Peyer's patch (tissue), 4 donors: ENCODE data around the gene ANKRD11. TPM values are rescaled to one million over a fixed set of nuclear protein-coding genes. Genes with fewer than 3 reads are reported as not detected.

Source experiments
- DNase-seq, 3 donors: peaks; one replicate each; pipeline ENCODE4 v3.0.0-alpha.2; 2017 to 2019
- H3K27ac ChIP-seq, 4 donors: fragments of 200-600 bp; sonication (generic); one replicate each; pipeline ENCODE4 v1.5.1; 2016 to 2019
- H3K27me3 ChIP-seq, 2 donors: fragments of 200-600 bp; sonication (generic); one replicate each; pipeline ENCODE4 v1.5.1; 2019
- H3K36me3 ChIP-seq, 3 donors: fragments of 200-600 bp; sonication (generic); one replicate each; pipeline ENCODE4 v1.5.1; 2016 to 2019
- H3K4me1 ChIP-seq, 4 donors: fragments of 200-600 bp; sonication (generic); one replicate each; pipeline ENCODE4 v1.5.1; 2016 to 2019
- H3K4me3 ChIP-seq, 4 donors: fragments of 200-600 bp; sonication (generic); 1 replicate in 3 of 4; 2 replicates in 1 of 4; pipeline ENCODE4 v1.5.1; 2016 to 2019; ENCODE audit warnings: mild to moderate bottlenecking in 1 of 4
- H3K9me3 ChIP-seq, 4 donors: fragments of 200-600 bp; sonication (generic); one replicate each; pipeline ENCODE4 v1.5.1; 2016 to 2019; ENCODE audit warnings: mild to moderate bottlenecking in 1 of 4
- POLR2A ChIP-seq, 2 donors: fragments of 450-650 bp; IDR thresholded peaks; one replicate each; pipeline ENCODE4 v1.5.1; 2017; ENCODE audit warnings: antibody characterized with exemption in 2 of 2, mild to moderate bottlenecking in 2 of 2, moderate library complexity in 2 of 2
- total RNA-seq, 4 donors: library from RNA; depleted of rRNA; stranded (reverse); fragments of >200 nt; gene quantifications; one replicate each; pipeline ENCODE4 v1.1.0, GENCODE V29; 2016
- TF ChIP-seq, protein P1 (sequence below), 6 experiments: fragments of 450-650 bp in 4 of 6; fragments of 200-600 bp in 2 of 6; sonication (generic) in 1 of 6; IDR thresholded peaks; one replicate each; pipeline ENCODE4 v1.5.1; 2017 to 2019; ENCODE audit warnings: antibody characterized with exemption in 6 of 6, mild to moderate bottlenecking in 3 of 6, moderate library complexity in 1 of 6

ANKRD11 gene
- total RNA-seq, 4 donors from 2014 or later: 177 to 227 (median 211) TPM

DNA sequence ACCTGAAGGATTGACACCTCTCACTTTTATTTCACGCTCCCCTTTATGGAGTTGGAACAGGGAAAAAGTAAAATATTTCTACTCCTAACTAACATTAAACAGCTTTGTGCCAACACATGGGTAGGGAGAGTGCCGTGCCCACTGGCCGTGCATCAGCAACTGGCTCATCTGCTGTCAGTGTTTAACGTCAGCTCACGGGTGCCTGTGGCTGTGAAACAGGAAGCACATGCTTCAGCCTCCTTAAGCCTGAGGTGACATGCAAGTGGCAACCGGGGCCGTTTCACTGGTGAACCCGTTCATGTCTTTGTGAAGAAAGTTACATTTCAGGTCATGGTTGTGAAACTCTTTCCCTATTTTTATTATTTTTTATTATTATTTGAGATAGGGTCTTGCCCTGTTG is 21.0 kb upstream of the ANKRD11 start:
- no peak overlapping the region for H3K27ac ChIP-seq
- no peaks in the 10 kb centered on the region for H3K27me3 ChIP-seq
- DNase-seq: no peak
- H3K9me3 ChIP-seq: no peaks in the 10 kb centered on the region
- H3K36me3 ChIP-seq: peaks cover 0 to 60% (median 0%) of the 10 kb centered on the region in 3 donors
- H3K4me3 ChIP-seq: no peak overlapping the region
- H3K4me1 ChIP-seq: peaks cover 0 to 25% (median 17%) of the 10 kb centered on the region in 4 donors
- TF ChIP-seq, protein P1, sequence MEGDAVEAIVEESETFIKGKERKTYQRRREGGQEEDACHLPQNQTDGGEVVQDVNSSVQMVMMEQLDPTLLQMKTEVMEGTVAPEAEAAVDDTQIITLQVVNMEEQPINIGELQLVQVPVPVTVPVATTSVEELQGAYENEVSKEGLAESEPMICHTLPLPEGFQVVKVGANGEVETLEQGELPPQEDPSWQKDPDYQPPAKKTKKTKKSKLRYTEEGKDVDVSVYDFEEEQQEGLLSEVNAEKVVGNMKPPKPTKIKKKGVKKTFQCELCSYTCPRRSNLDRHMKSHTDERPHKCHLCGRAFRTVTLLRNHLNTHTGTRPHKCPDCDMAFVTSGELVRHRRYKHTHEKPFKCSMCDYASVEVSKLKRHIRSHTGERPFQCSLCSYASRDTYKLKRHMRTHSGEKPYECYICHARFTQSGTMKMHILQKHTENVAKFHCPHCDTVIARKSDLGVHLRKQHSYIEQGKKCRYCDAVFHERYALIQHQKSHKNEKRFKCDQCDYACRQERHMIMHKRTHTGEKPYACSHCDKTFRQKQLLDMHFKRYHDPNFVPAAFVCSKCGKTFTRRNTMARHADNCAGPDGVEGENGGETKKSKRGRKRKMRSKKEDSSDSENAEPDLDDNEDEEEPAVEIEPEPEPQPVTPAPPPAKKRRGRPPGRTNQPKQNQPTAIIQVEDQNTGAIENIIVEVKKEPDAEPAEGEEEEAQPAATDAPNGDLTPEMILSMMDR (IDR thresholded peaks at IDR 0.05): no peak
- no peak for TF ChIP-seq POLR2A (IDR thresholded peaks at IDR 0.05)

DNA sequence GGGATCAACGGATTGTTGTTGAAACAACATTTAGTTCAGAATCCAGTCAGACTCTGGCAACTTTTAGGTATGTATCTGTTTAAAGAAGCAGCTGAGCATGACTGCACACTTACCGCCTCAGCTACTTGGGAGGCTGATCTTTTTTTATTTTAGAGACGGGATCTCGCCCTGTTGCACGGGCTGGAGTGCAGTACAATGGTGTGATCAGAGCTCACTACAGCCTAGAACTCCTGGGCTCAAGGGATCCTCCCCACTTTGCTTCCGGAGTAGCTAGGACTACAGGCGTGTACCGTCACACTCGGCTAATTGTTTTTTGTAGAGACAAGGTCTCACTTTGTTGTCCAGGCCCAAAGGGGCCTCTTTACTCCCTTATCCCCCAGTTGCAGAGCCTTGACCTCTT is 20.2 kb upstream of the ANKRD11 start:
- Histone ChIP-seq H3K36me3 (peaks cover 0 to 52% (median 0%) of the 10 kb centered on the region in 3 donors), H3K4me3 (no peak overlapping the region), H3K27me3 (no peaks in the 10 kb centered on the region), H3K4me1 (peaks cover 0 to 33% (median 25%) of the 10 kb centered on the region in 4 donors), H3K9me3 (no peaks in the 10 kb centered on the region), H3K27ac (no peak overlapping the region)
- TF ChIP-seq, protein P1 (IDR thresholded peaks at IDR 0.05): no peak
- no peak for TF ChIP-seq POLR2A (IDR thresholded peaks at IDR 0.05)
- DNase-seq: no peak

DNA sequence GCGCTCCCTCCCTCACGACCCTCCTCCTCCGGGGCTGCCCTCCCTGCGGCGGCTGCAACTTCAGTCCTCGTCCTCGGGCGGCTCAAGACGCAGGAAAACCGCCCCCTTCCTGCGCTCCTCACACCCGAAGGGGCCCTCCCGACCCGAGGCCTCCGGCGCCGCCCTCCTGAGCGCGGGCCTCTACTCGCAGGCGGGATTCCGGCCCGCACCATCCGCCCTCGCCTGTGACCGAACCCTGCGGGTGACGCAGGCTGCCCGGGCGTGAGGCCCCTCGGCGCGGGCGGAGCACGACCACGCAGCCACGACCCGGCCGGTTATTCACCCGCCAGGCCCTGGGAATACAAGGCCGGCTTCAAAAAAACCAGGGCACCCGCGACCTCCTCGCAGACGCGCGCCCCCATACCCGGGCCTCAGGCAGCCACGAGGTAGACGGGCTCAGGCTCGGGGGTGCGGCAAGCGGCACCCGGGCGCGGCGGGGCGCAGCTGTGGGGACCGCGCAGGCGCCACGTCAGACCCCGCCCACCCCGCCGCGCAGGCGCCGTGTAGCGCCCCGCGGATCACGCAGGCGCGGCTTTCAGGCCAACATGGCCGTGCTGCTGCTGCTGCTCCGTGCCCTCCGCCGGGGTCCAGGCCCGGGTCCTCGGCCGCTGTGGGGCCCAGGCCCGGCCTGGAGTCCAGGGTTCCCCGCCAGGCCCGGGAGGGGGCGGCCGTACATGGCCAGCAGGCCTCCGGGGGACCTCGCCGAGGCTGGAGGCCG is 17.7 kb upstream of the ANKRD11 start, which contains the start of gene SPG7:
TSS of gene SPG7 (plus strand) at position 570 of the 757 bp plus-strand sequence. CDS start at position 585, 15 bp downstream.
- TF ChIP-seq POLR2A (IDR thresholded peaks at IDR 0.05): peak; percentile 90 to 91
- TF ChIP-seq, protein P1 (IDR thresholded peaks at IDR 0.05): peak in 1 of 6 experiments; percentile 3
- H3K4me3 ChIP-seq: peak within 1 kb of the TSS; percentile 93 to 98 (median 96)
- H3K27ac ChIP-seq: peak within 1 kb of the TSS; percentile 96 to 98 (median 97)
- no peaks in the 10 kb centered on the region for H3K27me3 ChIP-seq
- peaks cover 0 to 28% (median 0%) of the 10 kb centered on the region in 3 donors for H3K36me3 ChIP-seq
- no peaks in the 10 kb centered on the region for H3K9me3 ChIP-seq
- peaks cover 2 to 54% (median 26%) of the 10 kb centered on the region in 4 donors for H3K4me1 ChIP-seq
- peak; percentile 79 to 94 (median 94) for DNase-seq

DNA sequence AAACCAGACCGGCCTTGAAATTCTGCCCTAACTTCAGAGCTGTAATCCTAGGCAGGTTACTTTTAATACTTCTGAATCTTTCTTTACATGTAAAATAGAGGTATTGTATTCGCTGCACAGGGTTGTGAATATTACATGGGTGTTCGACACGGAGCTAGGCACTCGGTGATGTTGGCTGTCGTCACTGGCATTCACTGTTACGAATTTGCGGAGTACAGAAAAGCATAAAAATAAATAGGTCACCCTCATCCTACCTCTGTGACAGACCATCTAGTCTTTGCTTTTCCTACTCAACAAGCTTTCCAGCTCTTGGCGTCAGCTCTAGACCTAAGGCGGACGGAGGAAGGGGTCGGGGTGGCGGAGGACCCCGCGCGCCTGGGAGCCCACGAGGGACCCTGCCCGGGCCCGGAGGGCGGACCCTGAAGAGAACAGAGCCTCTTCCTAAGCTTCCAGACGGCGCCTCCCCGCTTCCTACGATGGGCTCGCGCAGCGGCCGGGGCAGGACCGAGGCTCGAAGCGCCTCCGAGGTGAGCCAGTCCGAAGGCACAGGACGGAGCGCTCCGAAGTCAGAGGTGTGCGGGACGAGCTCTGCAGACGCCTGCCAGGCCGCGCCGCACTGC is 17.0 kb upstream of the ANKRD11 start:
- Histone ChIP-seq H3K4me1 (peaks cover 2 to 54% (median 26%) of the 10 kb centered on the region in 4 donors), H3K9me3 (no peaks in the 10 kb centered on the region), H3K4me3 (peak overlapping the region; percentile 93 to 98 (median 96)), H3K27ac (peak overlapping the region; percentile 96 to 98 (median 97)), H3K27me3 (no peaks in the 10 kb centered on the region), H3K36me3 (peaks cover 0 to 21% (median 0%) of the 10 kb centered on the region in 3 donors)
- DNase-seq: no peak
- TF ChIP-seq, protein P1 (IDR thresholded peaks at IDR 0.05): no peak
- no peak for TF ChIP-seq POLR2A (IDR thresholded peaks at IDR 0.05)

DNA sequence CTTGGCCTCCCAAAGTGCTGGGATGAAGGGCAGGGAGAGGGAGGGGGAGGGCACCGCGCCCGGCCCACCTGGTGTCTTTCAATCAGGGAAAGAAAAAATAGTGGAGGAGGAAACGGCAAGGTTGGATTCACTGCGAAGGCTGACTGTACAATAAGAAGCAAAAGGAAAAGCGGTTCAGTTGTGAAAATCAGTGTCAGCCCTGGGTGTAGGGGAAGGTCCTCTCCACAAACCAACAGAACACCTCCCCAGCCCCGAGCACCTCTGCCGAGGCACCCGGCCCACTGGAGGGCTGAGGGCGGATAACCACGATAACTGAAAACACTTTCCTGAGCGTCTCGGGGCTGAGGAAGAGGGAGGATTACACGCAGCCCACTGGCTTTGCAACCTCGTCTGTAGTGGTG is 16.4 kb upstream of the ANKRD11 start:
- Histone ChIP-seq H3K4me3 (peak overlapping the region in 3 of 4 donors; percentile 93 to 98 (median 96)), H3K36me3 (peaks cover 0 to 15% (median 0%) of the 10 kb centered on the region in 3 donors), H3K27me3 (no peaks in the 10 kb centered on the region), H3K9me3 (no peaks in the 10 kb centered on the region), H3K4me1 (peaks cover 2 to 56% (median 26%) of the 10 kb centered on the region in 4 donors), H3K27ac (peak overlapping the region; percentile 96 to 98 (median 97))
- TF ChIP-seq, protein P1 (IDR thresholded peaks at IDR 0.05): no peak
- no peak for TF ChIP-seq POLR2A (IDR thresholded peaks at IDR 0.05)
- DNase-seq: no peak
